ENCODE measurements around the gene SMIM21.

Gene SMIM21

DNA sequence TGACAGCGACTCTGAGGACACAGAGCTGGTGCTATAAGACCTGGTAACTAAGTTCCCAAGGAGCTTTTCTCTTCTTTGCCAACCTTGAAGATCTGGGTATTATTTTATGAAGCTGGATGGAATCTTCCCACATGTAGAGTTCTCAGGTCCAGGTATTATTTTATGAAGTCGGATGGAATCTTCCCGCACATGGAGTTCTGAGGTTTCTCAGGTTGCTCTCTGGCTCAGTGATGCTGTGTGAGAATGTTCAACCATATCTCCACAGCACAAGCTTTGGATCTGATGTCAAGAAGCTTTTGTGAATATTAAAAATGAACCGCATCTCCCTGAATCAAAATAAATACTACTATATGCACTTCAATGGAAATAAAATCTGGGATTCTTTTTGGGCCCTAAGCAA, at the start of gene SMIM21:
TSS of gene SMIM21 (minus strand) at position 101 of the 400 bp plus-strand sequence. CDS start 140 bp downstream, outside the sequence.
- no peak for DNase-seq

DNA sequence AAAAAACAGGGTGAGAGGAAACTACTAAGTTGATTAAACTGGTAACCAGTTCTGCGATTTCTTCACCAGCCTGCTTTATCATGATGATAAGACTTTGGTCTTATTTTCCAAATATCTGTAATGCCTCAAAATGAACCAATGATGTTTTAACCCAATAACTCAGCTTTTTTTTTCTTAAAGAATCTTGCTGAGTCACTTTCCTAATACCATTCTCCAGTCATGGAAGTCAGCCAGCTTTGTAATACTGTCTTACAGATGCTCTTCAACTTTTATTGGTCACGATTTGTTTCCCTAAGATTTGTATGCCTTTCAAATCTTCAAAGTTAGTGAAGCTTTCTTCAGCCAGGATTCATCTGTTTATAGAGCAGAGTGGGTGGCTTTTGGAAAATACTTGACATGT, 47.7 kb upstream of the SMIM21 start:
- no peak for DNase-seq

DNA sequence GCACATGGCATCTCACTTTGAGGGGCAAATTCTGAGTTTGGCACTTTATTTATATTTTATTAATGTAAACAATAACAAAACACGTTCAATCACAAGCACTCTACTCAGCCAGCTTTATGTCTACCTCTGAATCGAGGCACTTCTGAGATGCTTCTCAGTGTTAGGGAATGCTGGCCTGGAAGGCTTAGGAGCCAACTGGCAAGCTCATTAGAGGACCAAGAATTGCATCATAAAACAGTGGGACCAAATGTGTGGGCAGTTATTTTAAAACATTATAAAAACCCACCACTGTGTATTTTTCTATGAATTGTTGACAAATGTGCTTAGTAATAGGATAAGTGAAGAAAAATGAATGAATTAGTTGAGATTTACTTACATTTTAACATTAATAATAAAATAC, 46.8 kb upstream of the SMIM21 start:
- DNase-seq = no peak

DNA sequence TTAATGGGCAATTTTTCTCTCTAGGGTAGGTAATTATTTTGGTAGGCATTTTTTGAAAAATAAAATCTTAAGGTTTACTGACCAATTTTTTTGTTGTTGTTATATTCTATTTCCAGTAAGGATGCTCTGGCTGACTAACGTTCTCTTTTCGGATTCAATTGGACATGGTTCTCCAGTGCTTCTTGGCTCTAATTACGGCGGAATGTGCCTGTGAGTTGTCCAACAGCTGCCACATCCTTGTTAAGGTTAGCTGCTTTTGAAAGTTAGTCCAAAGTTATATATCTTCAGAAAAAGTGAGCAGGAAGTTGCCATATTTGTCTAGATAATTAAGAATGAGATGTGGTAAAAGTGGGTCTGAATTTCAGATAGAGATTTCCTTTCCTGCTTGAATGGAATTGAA, 45.8 kb upstream of the SMIM21 start:
- DNase-seq = no peak

DNA sequence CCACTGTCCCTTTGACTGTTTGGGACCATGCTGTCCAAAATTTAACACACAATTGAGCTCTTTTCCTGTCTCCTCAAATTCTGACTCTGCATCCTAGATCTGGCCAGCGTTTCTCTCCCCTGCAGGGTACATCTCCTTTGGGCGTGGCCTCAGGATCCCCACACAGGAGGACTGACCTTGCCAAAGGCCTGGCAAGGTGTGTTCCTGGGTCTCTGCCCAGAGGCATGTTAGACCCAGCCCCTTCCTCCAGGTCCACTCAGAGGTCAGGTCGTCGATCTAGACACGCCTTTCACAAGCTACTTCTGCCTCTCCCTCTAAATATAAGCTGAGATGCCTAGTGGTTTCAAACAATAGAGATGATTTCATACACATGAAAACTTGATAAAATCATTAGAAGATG, 45.4 kb upstream of the SMIM21 start:
- DNase-seq = no peak

DNA sequence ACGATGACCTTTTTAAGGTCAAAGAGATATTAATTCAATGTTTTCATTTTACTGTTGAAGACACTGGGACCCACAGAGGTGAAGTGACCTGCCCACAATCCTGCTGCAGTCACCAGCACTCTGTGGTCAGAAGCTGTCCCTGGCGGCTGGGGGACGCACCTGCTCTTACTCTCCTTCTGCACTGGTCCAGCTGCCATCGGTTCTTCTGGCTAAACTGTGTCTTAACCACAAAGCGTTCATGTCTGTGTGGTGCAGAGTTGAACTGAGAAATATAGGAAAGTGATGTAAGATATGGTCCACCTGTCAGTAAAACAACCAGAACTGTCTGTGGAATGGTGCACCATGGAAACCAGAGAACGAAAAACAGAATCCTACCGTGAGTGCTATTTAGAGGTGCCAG, 44.9 kb upstream of the SMIM21 start:
- no peak for DNase-seq

DNA sequence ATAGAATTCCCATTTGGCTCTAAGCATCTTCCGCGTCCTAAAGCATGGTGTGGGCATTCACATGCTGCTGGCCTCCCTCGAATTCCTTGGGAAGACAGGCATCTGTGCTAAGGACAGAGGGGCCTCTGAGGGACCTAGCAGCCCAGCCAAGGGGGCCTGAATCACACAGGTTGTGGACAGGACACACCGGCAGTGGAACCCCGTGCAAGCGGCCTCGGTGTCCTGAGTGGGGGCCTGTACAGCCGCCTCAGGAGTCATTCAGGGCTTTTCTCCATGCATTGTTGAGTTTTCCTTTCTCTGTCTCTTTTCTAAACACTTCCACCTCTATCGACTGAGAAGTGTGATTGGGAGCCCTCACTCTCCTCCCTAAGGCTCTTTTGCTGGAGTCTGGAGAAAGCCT, 44.3 kb upstream of the SMIM21 start:
- DNase-seq = no peak

DNA sequence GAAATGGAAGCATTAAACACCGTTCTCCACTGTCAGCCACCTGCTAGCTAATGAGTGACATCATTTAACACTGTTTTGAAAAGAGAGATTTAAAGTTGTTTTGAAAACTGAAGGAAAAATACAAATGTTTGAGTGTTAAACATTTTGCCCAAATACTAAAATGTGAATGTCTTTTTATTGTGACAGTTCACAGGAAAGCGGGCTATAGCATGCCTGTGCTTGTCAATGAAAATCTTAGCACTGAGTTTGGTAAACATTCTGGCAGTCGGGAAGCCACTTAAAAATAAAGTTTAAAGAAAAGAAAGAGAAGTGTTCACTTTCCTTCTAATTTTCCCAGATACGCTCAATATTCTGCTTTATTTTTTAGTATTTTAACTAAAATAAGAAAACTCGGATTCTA, 40.3 kb upstream of the SMIM21 start:
- no peak for DNase-seq

DNA sequence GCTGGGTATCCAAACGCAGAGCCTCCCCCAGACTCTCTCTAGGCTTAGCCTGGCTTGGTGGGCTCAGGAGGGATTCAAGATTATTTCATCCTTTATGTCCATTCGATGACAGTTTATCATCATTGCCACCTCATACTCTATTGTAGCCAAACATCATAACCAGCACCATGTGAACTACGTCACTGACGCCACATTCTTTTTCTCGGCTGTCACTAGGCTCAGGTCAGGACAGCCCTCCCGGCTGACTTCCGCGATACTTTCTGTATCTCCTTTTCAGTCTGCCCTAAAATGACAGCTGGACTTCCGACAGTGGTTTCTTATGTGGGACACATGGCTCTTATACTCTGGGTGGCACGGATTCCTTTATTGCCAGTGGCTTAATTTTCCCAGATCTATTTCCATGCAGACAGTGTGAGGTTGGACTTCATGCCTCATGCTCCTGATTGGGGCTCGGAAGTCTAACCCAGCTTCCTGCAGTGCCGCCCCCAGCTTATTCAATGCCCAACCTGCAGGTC, 39.8 kb upstream of the SMIM21 start:
- no peak for DNase-seq

DNA sequence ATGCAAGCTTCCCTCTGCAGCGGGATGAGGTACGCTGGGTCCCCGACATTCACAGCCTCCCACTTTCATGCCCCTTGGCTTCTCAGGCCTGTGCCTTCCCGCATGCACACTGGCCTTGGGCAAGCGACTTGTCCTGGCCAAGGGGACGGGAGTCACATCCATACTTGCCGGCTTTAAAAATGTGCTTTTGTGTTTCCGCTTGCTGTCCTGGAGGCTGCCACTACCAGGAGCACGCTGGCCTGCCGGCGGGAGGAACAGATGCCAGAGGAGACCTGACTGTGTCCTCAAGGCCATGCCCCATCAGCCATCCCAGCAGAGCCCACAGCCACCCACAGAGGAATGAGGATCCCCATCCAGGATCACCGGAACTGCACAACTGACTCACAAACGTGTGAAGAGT, 36.9 kb upstream of the SMIM21 start:
- no peak for DNase-seq

DNA sequence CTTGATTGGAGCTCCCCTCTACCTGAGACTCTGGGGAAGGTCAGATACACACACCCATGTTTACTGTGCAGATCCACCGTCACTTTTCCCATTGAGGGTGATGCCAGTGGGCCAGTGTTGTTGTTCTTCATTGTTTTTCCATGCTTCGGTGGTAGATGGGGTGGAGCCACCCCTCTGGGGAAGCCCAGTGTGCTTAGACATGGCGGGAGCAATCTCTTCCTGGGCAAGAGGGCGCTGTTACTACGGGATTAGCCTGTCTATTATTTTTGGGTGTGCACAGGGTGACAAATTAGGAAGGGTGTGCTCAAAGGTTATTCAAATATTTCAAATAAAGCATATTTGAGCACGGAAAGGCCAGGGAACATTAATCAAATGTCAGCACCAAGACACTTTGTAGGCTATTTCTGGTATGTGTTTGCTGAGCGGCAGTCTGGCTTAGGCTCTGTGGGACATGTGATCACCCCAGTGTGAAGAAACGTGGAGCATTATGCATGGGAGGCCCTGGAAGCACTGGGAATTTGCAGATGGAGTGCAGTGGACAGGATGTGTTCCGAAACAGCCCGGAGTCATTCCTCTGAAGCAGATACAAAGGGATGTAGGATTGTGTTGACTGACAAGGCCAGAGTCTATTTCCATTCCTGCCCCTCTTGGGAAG, 34.8 kb upstream of the SMIM21 start:
- DNase-seq = no peak

DNA sequence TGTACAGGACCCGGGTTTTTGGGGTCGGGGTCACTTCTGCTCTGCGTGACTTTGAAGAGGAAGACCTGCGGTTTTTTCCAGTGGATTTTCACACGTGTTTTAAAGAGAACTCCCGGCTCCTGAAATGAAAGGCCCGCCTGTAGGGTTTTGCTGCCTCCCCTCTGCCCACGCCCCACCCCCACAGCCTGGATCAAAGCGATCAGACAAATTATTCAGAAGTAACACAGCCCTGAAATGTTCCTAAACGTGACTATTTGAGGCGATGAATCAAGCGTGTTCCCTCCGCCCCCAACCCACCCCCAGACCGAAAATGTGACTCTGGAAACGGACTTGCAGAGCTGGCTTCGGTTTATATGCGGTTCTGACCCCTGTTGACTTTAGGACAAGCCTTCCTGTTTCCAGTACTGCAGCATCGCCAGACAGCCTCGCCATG, 28.7 kb upstream of the SMIM21 start:
- no peak for DNase-seq

DNA sequence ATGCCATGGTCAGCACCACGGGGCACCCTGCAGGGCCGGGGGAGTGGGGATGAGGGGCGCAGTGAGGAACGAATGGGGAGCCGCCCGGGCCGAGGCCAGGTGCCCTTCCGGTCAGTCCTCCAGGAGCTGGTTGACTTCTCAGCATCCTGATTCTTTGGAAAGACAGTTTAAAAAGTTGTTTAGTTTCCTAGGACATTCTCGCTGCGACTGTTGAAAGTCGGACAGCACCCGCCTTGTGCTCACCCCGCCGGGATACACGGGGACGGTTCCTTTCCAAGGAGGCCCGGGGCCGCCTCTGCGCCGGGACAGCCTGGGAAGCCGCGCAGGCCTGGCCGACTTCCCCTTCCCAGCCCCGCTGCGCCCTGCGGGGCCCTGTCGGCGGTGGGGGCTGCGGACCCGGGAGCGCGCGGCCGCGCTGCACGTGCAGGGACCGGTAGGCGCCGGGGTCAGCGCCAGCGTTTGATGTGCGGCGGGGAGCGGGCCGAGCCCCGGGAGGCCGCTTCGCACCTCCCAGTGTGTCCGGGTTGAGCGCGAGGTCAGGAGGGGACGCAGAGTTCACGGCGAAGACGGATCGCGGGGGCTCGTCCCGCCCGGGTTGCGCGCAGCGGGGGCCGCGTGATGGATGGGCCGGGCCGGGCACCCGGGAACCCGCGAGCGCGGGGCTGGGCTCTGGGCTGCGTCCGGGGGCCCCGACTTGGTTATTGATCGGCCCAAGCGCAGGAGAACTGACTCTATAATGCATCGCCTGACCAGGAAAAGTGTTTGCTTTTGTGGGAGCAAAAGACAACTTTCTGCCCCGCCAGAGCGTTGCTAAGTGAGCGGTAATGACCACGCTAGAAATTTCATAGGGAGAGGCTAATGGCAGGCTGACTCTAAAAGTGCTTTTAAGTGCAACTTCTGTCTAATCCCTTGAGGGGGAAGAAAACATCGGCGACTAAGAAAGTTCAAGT, 28.0 kb upstream of the SMIM21 start:
- DNase-seq = no peak

DNA sequence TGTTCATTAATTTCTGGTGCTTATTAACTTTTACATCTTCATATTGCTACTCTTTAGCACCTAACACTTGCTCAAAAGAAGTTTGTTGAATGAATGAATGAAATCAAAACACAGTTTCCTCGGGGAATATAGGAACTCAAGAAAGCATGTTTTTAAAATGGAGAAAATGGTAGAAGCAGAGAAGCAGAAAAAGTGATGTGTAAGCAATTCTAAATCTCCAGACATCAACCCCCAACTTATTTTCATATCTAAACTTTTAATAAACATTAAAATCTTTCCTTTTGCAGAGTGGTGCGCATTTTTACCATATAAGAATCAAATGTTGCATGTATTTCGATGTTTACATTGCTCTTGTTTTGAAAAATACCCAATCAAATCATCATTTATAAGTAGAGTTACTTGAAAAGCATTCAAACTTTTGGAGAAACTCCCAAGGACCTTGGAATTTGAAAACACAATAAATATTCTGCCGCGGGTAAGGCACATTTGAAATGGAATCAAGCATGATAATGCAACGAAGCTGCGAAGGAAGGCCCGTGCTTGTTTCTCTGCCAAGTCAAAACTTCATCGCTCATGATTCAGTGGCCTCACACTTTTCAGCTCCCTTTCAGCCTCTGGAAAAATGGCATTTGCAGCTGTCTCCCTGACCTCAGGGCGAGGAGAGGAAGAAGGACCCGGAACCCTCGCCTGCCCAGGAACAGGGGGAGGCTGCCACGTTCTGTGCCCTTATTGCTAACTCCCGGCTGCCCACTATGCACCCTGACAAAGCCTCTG, 26.7 kb upstream of the SMIM21 start:
- DNase-seq = no peak

DNA sequence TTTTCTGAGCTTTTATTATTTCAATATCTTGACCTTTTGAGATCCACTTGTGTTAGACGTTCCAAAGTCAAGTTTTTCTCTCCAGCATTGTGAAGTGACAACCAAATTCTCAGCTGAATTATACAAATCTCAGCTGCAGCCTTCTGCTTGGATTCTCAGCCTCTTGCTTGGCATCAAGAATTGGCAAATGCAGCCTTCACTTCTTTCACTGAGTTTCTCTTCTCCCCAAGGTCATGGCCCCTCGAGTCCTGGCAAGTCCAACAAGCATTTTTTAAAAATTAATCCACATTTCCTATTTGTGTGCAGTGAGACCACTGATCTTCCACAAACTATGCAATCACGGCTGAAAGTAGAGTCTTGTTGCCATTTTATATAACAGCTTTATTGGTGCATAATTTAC, 23.4 kb upstream of the SMIM21 start:
- DNase-seq = no peak

DNA sequence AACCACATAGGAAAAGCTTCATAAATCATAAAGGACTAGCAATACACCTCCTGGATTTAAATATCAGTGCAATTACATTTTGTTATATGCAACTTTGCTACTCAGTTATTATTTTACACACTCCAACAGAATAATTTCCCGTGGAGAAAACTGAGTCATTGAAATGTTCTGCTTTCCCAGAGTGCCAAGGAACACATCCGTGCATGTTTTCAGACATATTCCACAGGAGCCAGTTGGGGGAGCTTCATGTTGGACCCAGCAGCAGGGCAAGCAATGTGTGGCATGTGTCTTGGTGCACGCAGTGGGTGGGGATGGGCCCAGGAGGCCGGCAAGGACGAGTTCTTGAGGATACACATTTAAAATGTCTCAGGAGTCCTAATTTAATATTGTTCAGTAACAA, 14.4 kb upstream of the SMIM21 start:
- DNase-seq = no peak

DNA sequence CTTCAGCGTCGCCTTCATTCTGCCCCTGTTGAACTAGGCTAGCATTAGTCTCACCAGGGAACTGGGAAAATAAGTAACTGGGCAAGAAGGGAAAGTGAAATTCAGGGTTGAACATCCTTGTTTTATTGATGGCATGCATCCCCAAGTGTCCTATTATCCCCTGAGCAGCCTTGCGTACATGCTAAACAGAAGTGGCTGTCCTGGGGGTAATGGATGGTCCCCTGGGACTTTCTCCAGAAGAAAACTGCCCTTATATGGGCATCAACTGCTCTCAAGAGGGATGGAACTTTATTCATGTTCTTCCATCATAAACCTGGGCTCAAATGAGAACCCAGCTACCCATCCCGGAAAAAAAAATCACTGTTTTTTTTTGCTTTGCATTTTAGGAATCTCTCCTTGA, 11.8 kb upstream of the SMIM21 start:
- no peak for DNase-seq

DNA sequence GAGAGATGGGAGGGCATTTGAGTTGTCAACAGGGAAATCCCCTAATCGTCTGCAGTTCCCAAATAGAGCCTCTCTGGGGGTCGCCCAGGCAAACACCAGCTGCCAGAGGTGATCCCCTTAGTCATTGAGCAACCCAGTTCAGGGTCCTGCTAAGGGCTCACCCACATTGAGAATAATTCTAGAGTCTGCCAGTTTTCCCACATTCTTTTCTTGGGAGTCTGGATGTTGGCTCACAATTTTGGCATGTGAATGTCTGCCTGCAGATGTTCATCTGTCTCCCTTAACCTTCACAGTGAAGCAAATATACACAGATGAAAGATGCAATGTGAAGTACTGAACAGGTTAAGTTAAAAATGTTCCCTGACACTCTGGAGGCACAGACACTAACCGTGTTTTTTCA, 11.4 kb upstream of the SMIM21 start:
- no peak for DNase-seq

DNA sequence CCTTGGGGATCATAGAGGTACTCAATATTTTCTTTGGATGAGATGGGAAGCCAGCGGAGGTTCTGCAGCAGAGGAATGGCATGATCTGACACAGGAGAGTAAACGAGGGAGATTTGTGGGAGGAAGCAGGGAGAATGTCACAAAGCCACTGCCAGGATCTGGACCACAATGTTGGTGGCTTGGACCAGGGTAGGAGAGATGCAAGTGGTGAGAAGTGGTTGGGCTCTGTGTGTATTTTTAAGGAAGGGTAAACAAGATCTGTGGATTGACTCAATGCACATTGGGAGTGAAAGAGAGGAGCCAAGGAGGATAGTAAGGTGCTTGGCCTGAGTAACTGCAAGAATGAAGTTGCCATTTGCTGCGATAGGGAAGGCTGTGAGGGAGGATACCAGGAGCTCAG, 10.5 kb upstream of the SMIM21 start:
- no peak for DNase-seq

DNA sequence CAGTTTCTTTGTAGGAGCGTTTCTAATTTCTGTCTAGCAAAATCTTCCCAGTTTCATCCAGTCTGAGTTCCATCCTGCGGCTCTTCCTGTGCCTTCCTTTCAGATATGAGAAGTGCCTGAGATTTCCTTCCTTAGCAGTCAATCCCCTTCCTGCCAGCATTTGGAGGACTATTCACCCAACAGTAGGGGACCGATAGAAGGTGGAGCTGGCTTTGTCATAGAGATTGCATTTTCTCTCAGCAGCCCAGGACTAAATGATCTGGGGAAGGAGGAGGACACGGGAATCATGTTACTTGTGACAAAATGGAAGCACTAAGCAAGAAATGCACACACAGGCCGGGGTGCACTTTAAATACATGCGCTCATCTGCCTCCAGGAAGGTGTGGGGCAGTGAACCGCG, 5.6 kb upstream of the SMIM21 start:
- no peak for DNase-seq

DNA sequence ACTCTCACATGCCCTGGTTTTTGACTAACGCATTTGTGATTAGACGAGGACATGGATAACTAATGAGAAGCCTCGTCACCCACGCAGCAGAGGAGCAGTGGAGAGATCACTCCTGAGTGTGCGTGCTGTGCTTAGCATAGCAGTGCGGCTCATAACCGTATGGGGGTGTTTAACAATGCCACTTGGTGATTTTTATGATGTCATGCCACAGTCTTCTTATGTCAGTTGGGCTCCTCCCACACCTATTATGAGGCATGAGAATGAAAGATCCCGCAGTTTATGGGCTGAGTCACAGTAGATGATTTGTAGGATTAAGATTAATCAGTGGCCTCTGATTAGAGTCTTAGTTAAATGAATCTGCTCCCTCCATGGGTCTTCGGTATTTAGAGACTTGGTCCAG, 2.5 kb upstream of the SMIM21 start:
- no peak for DNase-seq

DNA sequence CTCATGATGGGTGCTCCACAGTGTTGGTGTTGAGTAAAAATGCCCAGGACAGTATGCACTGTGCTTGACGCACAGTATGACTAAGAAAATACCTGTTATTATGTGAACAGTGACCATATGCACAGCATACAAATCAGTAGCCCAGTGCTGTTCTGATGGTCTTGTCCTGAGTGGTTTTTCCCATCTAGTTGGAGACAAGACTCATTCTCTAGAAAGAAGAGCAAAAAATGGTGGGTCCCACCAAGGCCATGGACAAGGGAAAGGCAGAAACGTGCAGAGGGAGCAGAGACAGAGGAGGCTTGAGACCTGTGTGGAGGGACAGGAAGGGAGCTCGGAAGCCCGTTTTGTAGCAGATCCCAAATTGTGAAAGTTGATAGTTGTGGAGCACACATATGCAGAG, 987 bp upstream of the SMIM21 start:
- no peak for DNase-seq

DNA sequence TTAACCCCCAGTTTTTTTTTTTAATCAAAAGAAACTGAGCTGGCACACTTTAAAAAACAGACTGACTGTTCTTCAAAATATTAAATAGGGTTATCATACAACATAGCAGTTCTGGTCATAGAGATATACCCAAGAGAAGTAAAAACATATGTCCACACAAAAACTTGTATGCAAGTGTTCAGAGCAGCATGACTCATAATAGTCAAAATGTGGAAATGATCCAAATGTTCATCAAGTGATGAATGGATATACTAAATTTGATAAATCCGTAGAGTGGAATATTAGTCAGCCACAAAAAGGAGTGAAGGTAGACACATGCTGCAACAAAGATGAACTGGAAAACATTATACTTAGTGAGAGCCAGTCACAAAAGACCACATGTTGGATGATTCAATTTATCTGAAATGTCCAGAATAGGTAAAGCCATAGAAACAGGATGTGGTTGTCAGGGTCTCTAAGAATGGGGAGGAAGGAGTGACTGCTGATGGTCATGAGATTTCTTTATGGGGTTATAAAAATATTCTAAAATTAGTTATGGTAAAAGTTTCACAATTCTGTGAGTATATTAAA, 5.1 kb downstream of the SMIM21 start:
- DNase-seq = no peak

All from CD4-positive, alpha-beta T cell treated with Interleukin-4 for 1 hour (primary cell).